GM21390 (cell line): ENCODE data around the gene HELB.

Source experiments
- ATAC-seq: cut with Tn5 transposase; IDR thresholded peaks from one replicate; pipeline ENCODE4 v1.9.1; 2021; ENCODE audit not compliant: unreplicated experiment

HELB gene

DNA sequence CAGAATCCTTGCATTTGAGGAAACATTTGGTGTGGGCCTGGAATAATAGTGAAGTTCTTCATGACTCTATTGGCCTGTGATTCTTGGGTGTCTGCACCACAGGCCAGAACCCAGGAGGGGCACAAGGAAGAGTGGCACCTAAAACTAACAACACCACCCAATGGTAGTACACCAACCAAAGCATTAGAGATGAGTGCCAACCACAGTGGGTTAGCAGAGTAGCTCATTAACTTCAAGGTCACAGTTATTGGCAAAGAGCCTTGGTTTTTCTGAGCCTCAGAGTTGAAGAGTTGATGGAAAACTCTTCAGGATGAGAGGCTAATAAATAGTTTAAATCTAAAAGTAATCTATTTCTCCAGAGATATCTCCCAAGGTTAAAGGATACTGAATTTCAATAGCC, 57.0 kb downstream of the HELB start:
- no peak for ATAC-seq

- no peak for ATAC-seq
Measured at GRCh38 chr12:66361703-66362102, 59.4 kb downstream of the HELB start.

DNA sequence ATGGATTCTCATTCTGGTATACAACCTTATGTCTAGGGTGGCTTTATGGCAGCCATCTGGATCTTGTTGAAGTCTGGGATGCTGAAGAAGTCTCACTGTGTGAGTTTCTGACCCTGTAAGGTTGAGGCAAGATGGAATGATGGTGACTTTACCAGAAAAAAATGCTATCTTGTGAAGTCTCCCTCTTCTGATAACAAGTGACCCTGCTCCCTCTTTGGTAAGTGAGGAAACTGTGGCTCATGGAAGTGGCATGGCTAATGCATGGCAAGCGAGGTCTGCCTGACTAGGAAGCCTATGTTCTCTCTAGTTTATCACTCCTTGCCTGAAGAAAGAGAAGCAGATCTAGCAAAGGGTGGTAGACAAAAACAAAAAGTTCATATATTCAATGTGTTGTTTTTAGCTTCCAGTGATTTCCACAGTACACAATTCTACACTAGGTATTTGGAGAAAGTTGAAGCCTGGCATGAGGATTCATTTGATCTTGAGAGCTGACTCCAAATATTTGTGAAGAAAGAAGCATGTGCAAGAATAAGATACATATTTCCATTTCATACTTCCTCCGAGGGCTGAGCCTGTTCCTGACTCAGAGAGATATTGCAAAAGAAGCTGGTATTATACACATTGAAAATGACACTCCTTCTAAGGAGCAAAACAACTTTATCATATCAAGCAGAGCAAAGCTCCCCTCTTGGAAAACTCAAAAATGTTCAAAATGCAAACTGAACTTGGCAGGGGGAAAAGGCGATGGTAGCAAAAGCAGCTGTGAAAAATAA, 63.6 kb downstream of the HELB start:
- ATAC-seq = no peak

DNA sequence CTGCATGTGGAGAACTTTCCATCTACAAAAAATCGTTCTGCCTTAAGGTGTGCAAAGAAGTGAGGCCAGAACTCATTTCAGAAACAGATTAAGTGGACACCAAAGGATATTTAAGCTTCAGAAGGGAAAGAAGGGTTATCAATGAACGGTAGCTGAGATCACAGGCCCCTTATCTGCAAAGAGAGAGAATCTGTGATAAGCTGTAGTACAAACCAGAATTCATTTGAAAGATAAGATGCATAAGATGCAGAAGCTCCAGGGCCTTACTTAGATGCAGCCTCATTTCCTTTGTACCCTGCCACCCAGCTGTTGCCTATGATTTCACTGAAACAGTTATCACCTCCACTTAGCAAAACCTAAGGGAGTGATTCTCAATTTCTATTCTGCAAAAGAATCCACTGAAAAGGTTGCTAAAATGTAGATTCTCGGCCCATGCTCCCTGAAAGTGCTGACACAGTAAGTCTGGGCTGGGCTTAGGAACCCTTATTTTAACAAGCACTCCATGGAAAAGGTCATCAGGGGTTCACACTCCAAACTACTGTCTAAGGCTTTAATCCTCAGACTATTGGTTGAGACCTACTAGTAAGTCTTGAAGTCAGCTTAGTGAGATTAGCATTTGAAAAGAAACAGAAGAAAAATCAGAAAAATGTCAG, 64.8 kb downstream of the HELB start:
- no peak for ATAC-seq

DNA sequence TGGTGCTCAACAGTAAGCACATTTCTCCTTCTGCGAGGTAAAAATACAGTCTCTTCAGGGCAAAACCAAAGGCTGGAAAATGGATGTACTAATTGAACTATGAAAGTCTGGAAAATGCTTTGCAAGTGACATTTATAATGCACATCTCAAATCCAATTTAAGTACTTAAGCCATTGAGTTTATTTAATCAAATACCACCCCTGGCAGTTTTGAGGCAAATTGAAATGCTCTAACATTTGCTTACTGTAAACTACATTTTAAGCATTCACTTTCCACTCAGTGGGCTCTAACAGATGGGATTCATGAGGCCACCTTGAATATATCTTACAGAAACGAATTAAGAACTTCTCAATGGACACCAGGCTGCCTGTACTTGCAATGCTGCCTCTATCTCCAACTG, 69.7 kb downstream of the HELB start:
- no peak for ATAC-seq

GRCh38 chr12:66375560-66375959, 73.3 kb downstream of the HELB start:
- ATAC-seq = no peak

DNA sequence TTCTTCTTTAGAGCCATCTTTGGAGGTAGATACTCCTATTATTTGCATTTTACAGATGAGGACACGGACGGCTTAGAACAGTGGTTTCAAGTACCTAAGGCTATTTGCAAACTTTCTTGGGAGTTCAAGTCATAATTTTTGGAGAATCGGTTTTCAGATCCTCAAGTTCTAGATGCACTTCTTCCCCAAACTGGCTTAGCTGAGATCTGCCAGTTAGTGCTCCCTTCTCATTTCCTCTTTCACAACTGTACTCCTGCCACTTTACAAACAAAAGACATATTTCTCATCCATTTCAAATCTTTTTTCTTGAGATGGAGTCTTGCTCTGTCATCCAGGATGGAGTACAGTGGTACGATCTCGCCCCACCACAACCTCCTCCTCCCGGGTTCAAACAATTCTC, 77.3 kb downstream of the HELB start:
- no peak for ATAC-seq

GRCh38 chr12:66380769-66381535, 78.7 kb downstream of the HELB start:
- no peak for ATAC-seq

GRCh38 chr12:66387117-66387516, 84.8 kb downstream of the HELB start:
- ATAC-seq = no peak
